ENCODE results near the gene PANX2. TPM values are rescaled to one million over a fixed set of nuclear protein-coding genes. Genes with fewer than 3 reads are reported as not detected.

Gene PANX2
- total and polyA plus RNA-seq, 2 experiments from 2014 or later = 0.44 to 2.1 TPM

- H3K4me1 ChIP-seq (ENCODE audit: insufficient read depth) = peaks cover 16% of the 10 kb centered on the region
- TF ChIP-seq EZH2phosphoT487 (IDR thresholded peaks at IDR 0.05; ENCODE audit: low read depth, severe bottlenecking, unreplicated experiment) = no peak
- peak; percentile 45 for TF ChIP-seq CTCF (IDR thresholded peaks at IDR 0.05; ENCODE audit: poor library complexity)
- no peaks in the 10 kb centered on the region for H3K9me2 ChIP-seq (replicated peaks; ENCODE audit: insufficient read depth)
- WGBS (ENCODE audit: low lambda C conversion rate, missing lambda C conversion rate) = 52% methylated on average over 10 of the region's 10 CpGs
- peaks cover 36% of the 10 kb centered on the region for H4K20me1 ChIP-seq (ENCODE audit: insufficient read depth, poor library complexity, severe bottlenecking)
- H3K4me2 ChIP-seq = no peak overlapping the region
- no peak overlapping the region for H2AFZ ChIP-seq
- H3K9me3 ChIP-seq (ENCODE audit: low read depth) = no peaks in the 10 kb centered on the region
- peaks cover 62% of the 10 kb centered on the region for H3K79me2 ChIP-seq
- DNase-seq (ENCODE audit: low spot score) = peak; percentile 56
- H3K36me3 ChIP-seq (replicated peaks; ENCODE audit: insufficient read depth, low read depth) = no peaks in the 10 kb centered on the region
- H3K27me3 ChIP-seq = no peaks in the 10 kb centered on the region
- no peak overlapping the region for H3K4me3 ChIP-seq
- no peak overlapping the region for H3K27ac ChIP-seq
Measured at GRCh38 chr22:50206599-50206998, 36.1 kb downstream of the PANX2 start.

- no peak for DNase-seq (ENCODE audit: low spot score)
- Histone ChIP-seq H3K9me3 (ENCODE audit: low read depth) (no peaks in the 10 kb centered on the region), H3K9me2 (replicated peaks; ENCODE audit: insufficient read depth) (no peaks in the 10 kb centered on the region), H3K4me2 (no peak overlapping the region), H3K4me3 (no peak overlapping the region), H4K20me1 (ENCODE audit: insufficient read depth, poor library complexity, severe bottlenecking) (peaks cover 31% of the 10 kb centered on the region), H3K36me3 (replicated peaks; ENCODE audit: insufficient read depth, low read depth) (no peaks in the 10 kb centered on the region), H3K4me1 (ENCODE audit: insufficient read depth) (peaks cover 7% of the 10 kb centered on the region), H2AFZ (no peak overlapping the region), H3K27me3 (no peaks in the 10 kb centered on the region), H3K27ac (no peak overlapping the region), H3K79me2 (peaks cover 62% of the 10 kb centered on the region)
- TF ChIP-seq CTCF (IDR thresholded peaks at IDR 0.05; ENCODE audit: poor library complexity) = no peak
- no peak for TF ChIP-seq EZH2 (IDR thresholded peaks at IDR 0.05; ENCODE audit: borderline replicate concordance)
- no peak for TF ChIP-seq EZH2phosphoT487 (IDR thresholded peaks at IDR 0.05; ENCODE audit: low read depth, severe bottlenecking, unreplicated experiment)
- 89% methylated on average over 23 of the region's 23 CpGs for WGBS (ENCODE audit: low lambda C conversion rate, missing lambda C conversion rate)
Measured at GRCh38 chr22:50207383-50208140, 37.0 kb downstream of the PANX2 start.

DNA sequence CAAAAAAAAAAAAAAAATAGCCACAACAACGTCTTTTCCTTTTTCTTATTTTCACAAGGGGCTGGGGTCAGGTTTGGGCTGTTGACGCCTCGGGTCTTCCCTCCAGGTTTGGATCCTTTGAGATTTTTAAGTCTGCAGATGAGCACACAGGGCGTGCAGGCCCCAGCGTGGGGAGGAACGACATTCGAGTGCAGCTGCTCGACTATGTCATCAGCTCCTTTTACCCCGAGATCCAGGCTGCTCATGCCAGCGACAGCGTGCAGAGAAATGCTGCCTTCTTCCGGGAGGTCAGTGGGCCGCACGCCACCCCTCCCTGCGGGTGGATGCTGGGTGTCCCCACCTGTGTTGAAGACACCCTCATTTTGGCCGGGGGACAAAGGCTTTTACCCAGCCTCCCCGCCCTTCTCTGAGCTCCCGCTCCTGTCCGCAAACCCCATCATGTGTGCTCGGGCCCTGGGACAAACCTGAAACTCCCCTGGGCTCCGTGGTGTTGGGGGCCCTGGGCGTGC lies 38.0 kb downstream of the PANX2 start:
- H4K20me1 ChIP-seq (ENCODE audit: insufficient read depth, poor library complexity, severe bottlenecking) = peaks cover 22% of the 10 kb centered on the region
- no peaks in the 10 kb centered on the region for H3K4me1 ChIP-seq (ENCODE audit: insufficient read depth)
- DNase-seq (ENCODE audit: low spot score) = no peak
- 95% methylated on average over 20 of the region's 22 CpGs for WGBS (ENCODE audit: low lambda C conversion rate, missing lambda C conversion rate)
- H3K79me2 ChIP-seq = peaks cover 62% of the 10 kb centered on the region
- no peak overlapping the region for H3K4me2 ChIP-seq
- TF ChIP-seq EZH2 (IDR thresholded peaks at IDR 0.05; ENCODE audit: borderline replicate concordance) (no peak), EZH2phosphoT487 (IDR thresholded peaks at IDR 0.05; ENCODE audit: low read depth, severe bottlenecking, unreplicated experiment) (no peak), CTCF (IDR thresholded peaks at IDR 0.05; ENCODE audit: poor library complexity) (no peak)
- no peaks in the 10 kb centered on the region for H3K9me2 ChIP-seq (replicated peaks; ENCODE audit: insufficient read depth)
- H3K36me3 ChIP-seq (replicated peaks; ENCODE audit: insufficient read depth, low read depth) = no peaks in the 10 kb centered on the region
- no peak overlapping the region for H2AFZ ChIP-seq
- no peak overlapping the region for H3K27ac ChIP-seq
- no peak overlapping the region for H3K4me3 ChIP-seq
- no peaks in the 10 kb centered on the region for H3K27me3 ChIP-seq
- H3K9me3 ChIP-seq (ENCODE audit: low read depth) = no peaks in the 10 kb centered on the region
